Thyroid gland (tissue), 4 donors: ENCODE data around the gene CHAD. TPM values are rescaled to one million over a fixed set of nuclear protein-coding genes. Genes with fewer than 3 reads are reported as not detected.

ENCODE experiments used
- DNase-seq, 2 donors: peaks; one replicate each; pipeline ENCODE4 v3.0.0-alpha.2; 2019
- H3K27ac ChIP-seq, 3 donors: fragments of 200-600 bp; sonication (generic); 1 replicate in 2 of 3; 2 replicates in 1 of 3; pipeline ENCODE4 v1.5.1; 2016 to 2019; ENCODE audit warnings: mild to moderate bottlenecking in 1 of 3, moderate library complexity in 1 of 3
- H3K27me3 ChIP-seq: fragments of 200-600 bp; sonication (generic); one replicate; pipeline ENCODE4 v1.5.1; 2019
- H3K36me3 ChIP-seq, 2 donors: fragments of 200-600 bp; sonication (generic); one replicate each; pipeline ENCODE4 v1.5.1; 2016 to 2019
- H3K4me1 ChIP-seq, 2 donors: fragments of 200-600 bp; sonication (generic); one replicate each; pipeline ENCODE4 v1.5.1; 2017 to 2019
- H3K4me3 ChIP-seq, 3 donors: fragments of 200-600 bp; sonication (generic); replicated peaks in 1 of 3; 1 replicate in 2 of 3; 2 replicates in 1 of 3; pipeline ENCODE4 v1.5.1; 2016; ENCODE audit warnings: mild to moderate bottlenecking in 1 of 3
- H3K9me3 ChIP-seq: fragments of 200-600 bp; sonication (generic); one replicate; pipeline ENCODE4 v1.5.1; 2017
- CTCF ChIP-seq, 6 experiments: fragments of 200-600 bp in 3 of 6; fragments of 450-650 bp in 3 of 6; sonication (generic) in 3 of 6; IDR thresholded peaks; one replicate each; pipeline ENCODE4 v1.5.1; 2016 to 2019; ENCODE audit warnings: antibody characterized with exemption in 6 of 6, mild to moderate bottlenecking in 2 of 6, inconsistent platforms in 1 of 6, moderate library complexity in 1 of 6
- POLR2A ChIP-seq, 2 donors: fragments of 450-650 bp; IDR thresholded peaks; one replicate each; pipeline ENCODE4 v1.6.1; 2017; ENCODE audit warnings: antibody characterized with exemption in 2 of 2, mild to moderate bottlenecking in 2 of 2, moderate library complexity in 1 of 2
- WGBS, 2 donors: methylation state at CpG; one replicate each; pipeline ENCODE4 v1.1.5; 2017; 5-methylcytosine and 5-hydroxymethylcytosine counted together
- intact Hi-C: fragments of 100-400 bp; cut with DNase I; formaldehyde crosslinking; loops from one replicate; pipeline ENCODE4 v1.15.1; 2023
- total RNA-seq, 4 donors: library from RNA; depleted of rRNA; stranded (reverse); fragments of >200 nt; gene quantifications; one replicate each; pipeline ENCODE4 v1.2.3, GENCODE V29; 2016

Gene CHAD
- total RNA-seq, 4 donors from 2014 or later: 0.67 TPM; not detected in 3

- peaks cover 12 to 14% of the 10 kb centered on the region in 2 donors for H3K36me3 ChIP-seq
- H3K27ac ChIP-seq: peak overlapping the region in 1 of 3 donors; percentile 17
- no peaks in the 10 kb centered on the region for H3K27me3 ChIP-seq
- no peaks in the 10 kb centered on the region for H3K9me3 ChIP-seq
- TF ChIP-seq POLR2A (IDR thresholded peaks at IDR 0.05) (no peak), CTCF (IDR thresholded peaks at IDR 0.05) (no peak)
- peaks cover 0 to 5% of the 10 kb centered on the region in 2 donors for H3K4me1 ChIP-seq
- no peak overlapping the region for H3K4me3 ChIP-seq
- DNase-seq: no peak
- intact Hi-C loops: no loop called here
- 89 to 97% methylated on average over 4 of the region's 4 CpGs for WGBS, 2 donors
Measured at GRCh38 chr17:50459756-50460155, 8.9 kb downstream of the CHAD start.

GRCh38 chr17:50458701-50459676 is 9.7 kb downstream of the CHAD start:
- Histone ChIP-seq H3K9me3 (no peaks in the 10 kb centered on the region), H3K36me3 (peaks cover 12% of the 10 kb centered on the region in 2 donors), H3K4me1 (peaks cover 0 to 5% of the 10 kb centered on the region in 2 donors), H3K27me3 (no peaks in the 10 kb centered on the region), H3K4me3 (no peak overlapping the region), H3K27ac (peak overlapping the region in 1 of 3 donors; percentile 35)
- intact Hi-C loops: no loop called here
- DNase-seq: no peak
- WGBS, 2 donors: 81 to 86% methylated on average over 16 of the region's 16 CpGs
- TF ChIP-seq POLR2A (IDR thresholded peaks at IDR 0.05) (no peak), CTCF (IDR thresholded peaks at IDR 0.05) (no peak)

- WGBS, 2 donors: 89 to 91% methylated on average over 3 of the region's 3 CpGs
- Histone ChIP-seq H3K27ac (peak overlapping the region in 1 of 3 donors; percentile 35), H3K4me3 (no peak overlapping the region), H3K4me1 (peaks cover 6 to 10% of the 10 kb centered on the region in 2 donors), H3K36me3 (peaks cover 12% of the 10 kb centered on the region in 2 donors), H3K9me3 (no peaks in the 10 kb centered on the region), H3K27me3 (no peaks in the 10 kb centered on the region)
- no peak for DNase-seq
- intact Hi-C loops: no loop called here
- TF ChIP-seq POLR2A (IDR thresholded peaks at IDR 0.05) (no peak), CTCF (IDR thresholded peaks at IDR 0.05) (no peak)
Measured at GRCh38 chr17:50458270-50458669, 10.4 kb downstream of the CHAD start.

- H3K4me1 ChIP-seq: peaks cover 10 to 17% of the 10 kb centered on the region in 2 donors
- no peak for DNase-seq
- H3K9me3 ChIP-seq: no peaks in the 10 kb centered on the region
- 95 to 99% methylated on average over 4 of the region's 4 CpGs for WGBS, 2 donors
- intact Hi-C loops: no loop called here
- no peak overlapping the region for H3K4me3 ChIP-seq
- H3K27me3 ChIP-seq: no peaks in the 10 kb centered on the region
- H3K36me3 ChIP-seq: peaks cover 6% of the 10 kb centered on the region in 2 donors
- no peak overlapping the region for H3K27ac ChIP-seq
- TF ChIP-seq CTCF (IDR thresholded peaks at IDR 0.05): no peak
- TF ChIP-seq POLR2A (IDR thresholded peaks at IDR 0.05): no peak
Measured at GRCh38 chr17:50457621-50458020, 11.1 kb downstream of the CHAD start.

- no peak for TF ChIP-seq CTCF (IDR thresholded peaks at IDR 0.05)
- no peak for TF ChIP-seq POLR2A (IDR thresholded peaks at IDR 0.05)
- no peaks in the 10 kb centered on the region for H3K36me3 ChIP-seq
- peak overlapping the region in 2 of 3 donors; percentile 24 to 43 for H3K27ac ChIP-seq
- peak; percentile 53 to 60 for DNase-seq
- 32 to 54% methylated on average over 3 of the region's 3 CpGs for WGBS, 2 donors
- intact Hi-C loops: no loop called here
- no peaks in the 10 kb centered on the region for H3K9me3 ChIP-seq
- H3K4me3 ChIP-seq: no peak overlapping the region
- H3K27me3 ChIP-seq: no peaks in the 10 kb centered on the region
- H3K4me1 ChIP-seq: peaks cover 26 to 33% of the 10 kb centered on the region in 2 donors
Measured at GRCh38 chr17:50453901-50454300, 14.8 kb downstream of the CHAD start.
